Stomach (tissue), 4 donors: ENCODE measurements around the gene CLIC5.

Experiments
- POLR2A ChIP-seq, 4 donors: fragments of 450-650 bp; IDR thresholded peaks; one replicate each; pipeline ENCODE4 v1.6.1; 2016; ENCODE audit warnings: antibody characterized with exemption in 4 of 4, control low read depth in 2 of 4, mild to moderate bottlenecking in 1 of 4, moderate library complexity in 1 of 4
- POLR2AphosphoS5 ChIP-seq, 3 donors: sonication (generic); formaldehyde crosslinking; IDR thresholded peaks; one replicate each; pipeline ENCODE4 v1.6.1; 2016; ENCODE audit warnings: antibody characterized with exemption in 3 of 3
- TF ChIP-seq, protein P1 (sequence below), 7 experiments: fragments of 450-650 bp in 4 of 7; fragments of 200-600 bp in 3 of 7; sonication (generic) in 3 of 7; IDR thresholded peaks; one replicate each; pipeline ENCODE4 v1.5.1; 2016 to 2019; ENCODE audit warnings: antibody characterized with exemption in 7 of 7, control low read depth in 2 of 7, mild to moderate bottlenecking in 1 of 7

DNA sequence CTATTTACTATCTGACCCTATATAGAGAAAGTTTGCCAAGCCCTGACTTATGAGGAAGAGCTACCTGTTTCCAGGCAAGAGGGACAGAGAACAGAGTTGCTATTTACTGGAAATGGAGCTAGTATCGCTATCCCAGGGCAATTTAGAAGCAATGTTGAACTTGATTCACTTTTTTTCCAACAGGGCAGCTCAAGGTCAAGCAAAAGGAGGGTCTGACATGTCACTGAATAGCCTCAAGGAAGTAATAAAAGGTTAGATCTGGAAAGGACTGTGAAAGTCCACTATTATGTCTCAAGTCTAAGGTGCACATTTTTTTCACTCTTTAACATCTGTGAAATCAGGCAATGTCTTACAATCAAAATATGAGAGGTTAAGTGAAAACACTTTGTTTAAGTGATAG lies 84.4 kb downstream of the CLIC5 start:
- TF ChIP-seq, protein P1, sequence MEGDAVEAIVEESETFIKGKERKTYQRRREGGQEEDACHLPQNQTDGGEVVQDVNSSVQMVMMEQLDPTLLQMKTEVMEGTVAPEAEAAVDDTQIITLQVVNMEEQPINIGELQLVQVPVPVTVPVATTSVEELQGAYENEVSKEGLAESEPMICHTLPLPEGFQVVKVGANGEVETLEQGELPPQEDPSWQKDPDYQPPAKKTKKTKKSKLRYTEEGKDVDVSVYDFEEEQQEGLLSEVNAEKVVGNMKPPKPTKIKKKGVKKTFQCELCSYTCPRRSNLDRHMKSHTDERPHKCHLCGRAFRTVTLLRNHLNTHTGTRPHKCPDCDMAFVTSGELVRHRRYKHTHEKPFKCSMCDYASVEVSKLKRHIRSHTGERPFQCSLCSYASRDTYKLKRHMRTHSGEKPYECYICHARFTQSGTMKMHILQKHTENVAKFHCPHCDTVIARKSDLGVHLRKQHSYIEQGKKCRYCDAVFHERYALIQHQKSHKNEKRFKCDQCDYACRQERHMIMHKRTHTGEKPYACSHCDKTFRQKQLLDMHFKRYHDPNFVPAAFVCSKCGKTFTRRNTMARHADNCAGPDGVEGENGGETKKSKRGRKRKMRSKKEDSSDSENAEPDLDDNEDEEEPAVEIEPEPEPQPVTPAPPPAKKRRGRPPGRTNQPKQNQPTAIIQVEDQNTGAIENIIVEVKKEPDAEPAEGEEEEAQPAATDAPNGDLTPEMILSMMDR (IDR thresholded peaks at IDR 0.05): no peak
- TF ChIP-seq POLR2A (IDR thresholded peaks at IDR 0.05) (no peak), POLR2AphosphoS5 (IDR thresholded peaks at IDR 0.05) (no peak)
